GM12878 (cell line): ENCODE measurements around the gene PCP2. TPM values are rescaled to one million over a fixed set of nuclear protein-coding genes. Genes with fewer than 3 reads are reported as not detected.

ENCODE experiments used
- ATAC-seq: fragments of 200-7000 bp; cut with Tn5 transposase; 3 replicates; pipeline ENCODE4 v1.9.1; 2020; ENCODE audit warnings: mild to moderate bottlenecking, moderate library complexity
- BruUV-seq: library from RNA; stranded (reverse); fragments of 400-500 nt; replicated peaks from 2 replicates; lab custom pipeline; 2021; lab: Mats Ljungman, UMichigan
- CTCF ChIA-PET: fragments of 300-600 bp; sonication (Branson Sonifier 250); formaldehyde crosslinking; extraction: SDS; loops from one replicate; lab custom pipeline; 2021; ENCODE audit warnings: inconsistent platforms; lab: Yijun Ruan, JAX
- POLR2A ChIA-PET: fragments of 350-600 bp; formaldehyde crosslinking; extraction: SDS; loops from one replicate; lab custom pipeline; 2021; ENCODE audit warnings: inconsistent platforms; lab: Charles Lee
- RAD21 ChIA-PET: fragments of 300-600 bp; sonication (Branson Sonifier 250); formaldehyde crosslinking; loops from one replicate; lab custom pipeline; 2023; ENCODE audit warnings: antibody characterized with exemption; ENCODE audit not compliant: unreplicated experiment; lab: Charles Lee
- SMC1A ChIA-PET: fragments of 300-600 bp; sonication (Branson Sonifier 250); formaldehyde crosslinking; loops from one replicate; lab custom pipeline; 2023; ENCODE audit not compliant: unreplicated experiment, uncharacterized antibody; lab: Charles Lee
- DNase-seq: peaks from one replicate; pipeline ENCODE4 v3.0.0-alpha.2; 2011; ENCODE audit warnings: low read depth, low spot score
- FAIRE-seq: peaks from 3 replicates; lab custom pipeline; 2011; peaks lifted over from hg19 to GRCh38; lab: Jason Lieb, UNC
- H2AFZ ChIP-seq: 2 replicates; pipeline ENCODE4 v1.6.0; 2011; ENCODE audit warnings: low read depth, low read length, control low read depth; ENCODE audit not compliant: control insufficient read depth
- H3K27ac ChIP-seq: 2 replicates; pipeline ENCODE4 v1.5.1; 2011; ENCODE audit warnings: control low read depth; ENCODE audit not compliant: control insufficient read depth, insufficient read depth
- H3K27me3 ChIP-seq, 2 experiments: replicated peaks in 1 of 2; 2 replicates each; pipeline versions ENCODE4 v1.6.0 to v1.6.1; 2011; ENCODE audit warnings: low read length in 1 of 2; ENCODE audit not compliant: control insufficient read depth in 2 of 2, insufficient read depth in 2 of 2
- H3K36me3 ChIP-seq, 2 experiments: 2 replicates each; pipeline ENCODE4 v1.5.1; 2011; ENCODE audit warnings: low read length in 1 of 2; ENCODE audit not compliant: control insufficient read depth in 2 of 2, insufficient read depth in 2 of 2
- H3K4me1 ChIP-seq: 2 replicates; pipeline ENCODE4 v1.6.1; 2011; ENCODE audit warnings: mild to moderate bottlenecking, low read length, moderate library complexity, mixed read lengths; ENCODE audit not compliant: control insufficient read depth, insufficient read depth
- H3K4me2 ChIP-seq: 2 replicates; pipeline ENCODE4 v1.6.0; 2011; ENCODE audit warnings: control low read depth; ENCODE audit not compliant: control insufficient read depth, insufficient read depth
- H3K4me3 ChIP-seq: fragments of 200-600 bp; sonication (generic); 2 replicates; pipeline ENCODE4 v1.5.1; 2016
- H3K79me2 ChIP-seq: 2 replicates; pipeline ENCODE4 v1.6.0; 2011; ENCODE audit warnings: low read length; ENCODE audit not compliant: control insufficient read depth, insufficient read depth
- H3K9ac ChIP-seq: 2 replicates; pipeline ENCODE4 v1.8.0; 2011; ENCODE audit warnings: low read length, control low read depth, mixed read lengths; ENCODE audit not compliant: control insufficient read depth, insufficient read depth
- H3K9me3 ChIP-seq: replicated peaks from 3 replicates; pipeline ENCODE4 v1.5.1; 2011; ENCODE audit warnings: mild to moderate bottlenecking, low read length; ENCODE audit not compliant: control insufficient read depth, insufficient read depth
- H4K20me1 ChIP-seq: 2 replicates; pipeline ENCODE4 v1.6.0; 2011; ENCODE audit not compliant: control insufficient read depth, insufficient read depth
- CREM ChIP-seq: IDR thresholded peaks from 2 replicates; pipeline ENCODE4 v1.6.1; 2014; ENCODE audit warnings: antibody characterized with exemption, low read depth
- POLR2AphosphoS2 ChIP-seq: IDR thresholded peaks from 2 replicates; pipeline ENCODE4 v1.6.1; 2011; ENCODE audit warnings: low read depth, mild to moderate bottlenecking, low read length, improper control_type of control experiment, moderate library complexity
- SKIL ChIP-seq: fragments of 450-650 bp; IDR thresholded peaks from 2 replicates; pipeline ENCODE4 v1.6.1; 2017; ENCODE audit warnings: mild to moderate bottlenecking, low read depth, inconsistent platforms; ENCODE audit not compliant: poor library complexity, severe bottlenecking
- ZBTB40 ChIP-seq: fragments of 450-650 bp; IDR thresholded peaks from 2 replicates; pipeline ENCODE4 v1.6.1; 2016; ENCODE audit warnings: mild to moderate bottlenecking, moderate library complexity, borderline replicate concordance
- WGBS: methylation state at CpG from one replicate; pipeline ENCODE4 v1.1.6; 2016; ENCODE audit warnings: low lambda C conversion rate; ENCODE audit not compliant: insufficient replicate concordance, insufficient coverage; ENCODE audit errors: missing lambda C conversion rate; 5-methylcytosine and 5-hydroxymethylcytosine counted together
- in situ Hi-C: fragments of 300-500 bp; cut with MboI; formaldehyde crosslinking; loops from 9 replicates; pipeline ENCODE4 v1.14.3; 2018; ENCODE audit warnings: mixed read lengths
- intact Hi-C: fragments of 100-400 bp; cut with micrococcal nuclease; formaldehyde crosslinking; loops from one replicate; pipeline ENCODE4 v1.14.2; 2022; ENCODE audit not compliant: unreplicated experiment
- polyA plus RNA-seq, 11 experiments: library from polyadenylated mRNA; depleted of rRNA in 4 of 11; unstranded in 6 of 11; stranded (reverse) in 5 of 11; fragments of >200 nt; fragmentation: Nextera tagmentation in 4 of 11; fragmentation: Illumina TruSeq in 1 of 11; extraction: Ambion mirVana in 4 of 11; extraction: Trizol in 1 of 11; gene quantifications; 1 replicate in 1 of 11; 2 replicates in 10 of 11; pipeline versions ENCODE4 v1.2.1 to v1.2.3, GENCODE V29; 2011 to 2016; ENCODE audit warnings: inconsistent platforms in 2 of 11, missing spikeins in 2 of 11, low read depth in 1 of 11
- total RNA-seq, 4 experiments: library from RNA; depleted of rRNA in 3 of 4; stranded (reverse); fragments of >200 nt in 3 of 4; fragmentation: Illumina TruSeq in 1 of 4; extraction: Trizol in 1 of 4; gene quantifications; 2 replicates each; pipeline versions ENCODE4 v1.2.1 to v1.2.3, GENCODE V29; 2013 to 2021
- TF ChIP-seq, protein P1 (sequence below): fragments of 450-650 bp; IDR thresholded peaks from 2 replicates; pipeline ENCODE4 v1.6.1; 2017; ENCODE audit warnings: low read depth, mild to moderate bottlenecking, moderate library complexity
- TF ChIP-seq, protein P2 (sequence below): fragments of 450-650 bp; IDR thresholded peaks from 2 replicates; pipeline ENCODE4 v1.6.1; 2018; ENCODE audit warnings: mild to moderate bottlenecking, low read depth, moderate library complexity; ENCODE audit not compliant: partially characterized antibody

Gene PCP2
- total and polyA plus RNA-seq, 10 of the 15 experiments (the other 5 are each of a cell fraction or from before 2014, with no cell fraction given), result 0.10 to 0.62 (median 0.31) TPM; not detected in 5

GRCh38 chr19:7629347-7630054, 4.0 kb downstream of the PCP2 start, which contains the start of the genes PET100 and XAB2 (continued):
- TF ChIP-seq, protein P1, sequence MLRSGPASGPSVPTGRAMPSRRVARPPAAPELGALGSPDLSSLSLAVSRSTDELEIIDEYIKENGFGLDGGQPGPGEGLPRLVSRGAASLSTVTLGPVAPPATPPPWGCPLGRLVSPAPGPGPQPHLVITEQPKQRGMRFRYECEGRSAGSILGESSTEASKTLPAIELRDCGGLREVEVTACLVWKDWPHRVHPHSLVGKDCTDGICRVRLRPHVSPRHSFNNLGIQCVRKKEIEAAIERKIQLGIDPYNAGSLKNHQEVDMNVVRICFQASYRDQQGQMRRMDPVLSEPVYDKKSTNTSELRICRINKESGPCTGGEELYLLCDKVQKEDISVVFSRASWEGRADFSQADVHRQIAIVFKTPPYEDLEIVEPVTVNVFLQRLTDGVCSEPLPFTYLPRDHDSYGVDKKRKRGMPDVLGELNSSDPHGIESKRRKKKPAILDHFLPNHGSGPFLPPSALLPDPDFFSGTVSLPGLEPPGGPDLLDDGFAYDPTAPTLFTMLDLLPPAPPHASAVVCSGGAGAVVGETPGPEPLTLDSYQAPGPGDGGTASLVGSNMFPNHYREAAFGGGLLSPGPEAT, result peak; percentile 100
- TF ChIP-seq SKIL, result peak; percentile 82

DNA sequence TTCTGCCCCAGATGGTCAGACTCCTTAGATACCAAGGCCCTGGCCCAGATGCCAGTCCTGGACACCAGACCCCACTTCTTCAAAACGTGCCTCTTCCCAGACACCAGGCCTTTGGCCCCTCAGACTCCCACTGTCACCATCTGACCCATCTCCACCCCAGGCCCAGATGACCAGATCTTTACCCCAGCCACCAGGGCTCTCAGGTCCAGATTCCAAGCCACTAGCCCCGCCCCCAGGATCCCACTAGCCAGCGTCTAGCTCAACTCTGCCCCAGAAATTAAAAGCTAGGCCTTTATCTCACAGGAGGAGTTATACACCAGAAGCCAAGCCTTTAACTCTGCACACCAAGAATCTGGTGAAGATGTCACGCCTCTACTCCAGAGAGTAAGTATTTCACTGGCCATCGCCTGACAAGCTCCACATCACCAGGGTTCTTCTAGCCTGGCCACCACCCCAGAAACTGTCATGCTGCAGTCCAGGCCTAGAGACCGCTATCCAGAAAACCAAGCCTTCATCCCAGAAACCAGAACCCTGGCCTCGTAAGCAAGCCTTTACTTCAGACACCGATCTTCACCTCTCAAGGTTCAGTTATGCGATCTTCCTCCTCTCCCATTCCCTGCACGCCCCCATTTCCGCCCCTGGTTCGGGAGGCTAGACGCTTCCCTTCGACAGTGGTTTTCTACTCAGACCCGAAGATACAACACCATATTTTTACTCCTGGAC, 4.8 kb downstream of the PCP2 start:
- ChIA-PET POLR2A (interaction anchor here (1.1 kb wide), 1 partner anchor 93 kb away, joined by 3 read pairs; the partner anchor contains the start of gene PNPLA6), RAD21 (interaction anchor here (0.6 to 1.9 kb wide), 5 partner anchors 32 to 529 kb away, joined by 3 to 11 read pairs (median 3); no protein-coding TSS in a partner anchor), SMC1A (no interaction called here), CTCF (interaction anchor here (0.9 to 2.0 kb wide), 4 partner anchors 60 to 275 kb away, joined by 3 to 11 read pairs (median 3); no protein-coding TSS in a partner anchor)
- no peaks in the 10 kb centered on the region for H4K20me1 ChIP-seq
- peak overlapping the region; percentile 94 for H3K9ac ChIP-seq
- peaks cover 41% of the 10 kb centered on the region for H3K79me2 ChIP-seq
- TSS peak; percentile 89 for BruUV-seq
- WGBS, result 0% methylated on average over 15 of the region's 15 CpGs
- in situ Hi-C loops, result no loop called here
- H3K4me3 ChIP-seq, result peak overlapping the region; percentile 96
- H3K4me1 ChIP-seq, result peaks cover 13% of the 10 kb centered on the region
- H3K36me3 ChIP-seq, result peaks cover 1 to 7% of the 10 kb centered on the region in 2 experiments; a peak in 3 of 4 replicates
- peak overlapping the region; percentile 42 for H2AFZ ChIP-seq
- H3K27me3 ChIP-seq, result no peaks in the 10 kb centered on the region
- H3K4me2 ChIP-seq, result peak overlapping the region; percentile 95
- no peak for ATAC-seq
- DNase-seq, result no peak
- peak overlapping the region; percentile 80 for H3K27ac ChIP-seq
- no peak for FAIRE-seq
- intact Hi-C loops, result no loop called here
- H3K9me3 ChIP-seq, result no peaks in the 10 kb centered on the region
- TF ChIP-seq ZBTB40, result no peak
- TF ChIP-seq, protein P2, sequence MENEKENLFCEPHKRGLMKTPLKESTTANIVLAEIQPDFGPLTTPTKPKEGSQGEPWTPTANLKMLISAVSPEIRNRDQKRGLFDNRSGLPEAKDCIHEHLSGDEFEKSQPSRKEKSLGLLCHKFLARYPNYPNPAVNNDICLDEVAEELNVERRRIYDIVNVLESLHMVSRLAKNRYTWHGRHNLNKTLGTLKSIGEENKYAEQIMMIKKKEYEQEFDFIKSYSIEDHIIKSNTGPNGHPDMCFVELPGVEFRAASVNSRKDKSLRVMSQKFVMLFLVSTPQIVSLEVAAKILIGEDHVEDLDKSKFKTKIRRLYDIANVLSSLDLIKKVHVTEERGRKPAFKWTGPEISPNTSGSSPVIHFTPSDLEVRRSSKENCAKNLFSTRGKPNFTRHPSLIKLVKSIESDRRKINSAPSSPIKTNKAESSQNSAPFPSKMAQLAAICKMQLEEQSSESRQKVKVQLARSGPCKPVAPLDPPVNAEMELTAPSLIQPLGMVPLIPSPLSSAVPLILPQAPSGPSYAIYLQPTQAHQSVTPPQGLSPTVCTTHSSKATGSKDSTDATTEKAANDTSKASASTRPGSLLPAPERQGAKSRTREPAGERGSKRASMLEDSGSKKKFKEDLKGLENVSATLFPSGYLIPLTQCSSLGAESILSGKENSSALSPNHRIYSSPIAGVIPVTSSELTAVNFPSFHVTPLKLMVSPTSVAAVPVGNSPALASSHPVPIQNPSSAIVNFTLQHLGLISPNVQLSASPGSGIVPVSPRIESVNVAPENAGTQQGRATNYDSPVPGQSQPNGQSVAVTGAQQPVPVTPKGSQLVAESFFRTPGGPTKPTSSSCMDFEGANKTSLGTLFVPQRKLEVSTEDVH, result no peak
- TF ChIP-seq CREM, result no peak
- no peak for TF ChIP-seq POLR2AphosphoS2
